ENCODE data around the gene RAB37. TPM values are rescaled to one million over a fixed set of nuclear protein-coding genes. Genes with fewer than 3 reads are reported as not detected.

RAB37 gene
- total RNA-seq, 3 donors from 2014 or later: 0.98 to 2.1 (median 2.0) TPM

GRCh38 chr17:74712756-74713155, 24.3 kb upstream of the RAB37 start, which contains the start of gene CD300LF:
Gene CD300LF, minus strand, starts transcription at chr17:74712923. Its CDS starts 57 bp downstream, at chr17:74712866.
- intact Hi-C loops (cut with DNase I; ENCODE audit: low total_unique reads): no loop called here
- no peak within 1 kb of the TSS for H3K27ac ChIP-seq
- peaks cover 0 to 15% of the 10 kb centered on the region in 2 donors for H3K27me3 ChIP-seq
- TF ChIP-seq POLR2A (IDR thresholded peaks at IDR 0.05): no peak
- TF ChIP-seq POLR2AphosphoS5 (IDR thresholded peaks at IDR 0.05): no peak
- no peak for TF ChIP-seq CTCF (IDR thresholded peaks at IDR 0.05)
- H3K9me3 ChIP-seq: no peaks in the 10 kb centered on the region
- no peaks in the 10 kb centered on the region for H3K36me3 ChIP-seq
- no peak for DNase-seq (ENCODE audit: low spot score in 2 of 2)
- H3K4me3 ChIP-seq: no peak within 1 kb of the TSS
- H3K4me1 ChIP-seq: no peaks in the 10 kb centered on the region

GRCh38 chr17:74713171-74713755, 23.8 kb upstream of the RAB37 start:
- Histone ChIP-seq H3K27ac (no peak overlapping the region), H3K4me1 (no peaks in the 10 kb centered on the region), H3K4me3 (no peak overlapping the region), H3K27me3 (peaks cover 0 to 15% of the 10 kb centered on the region in 2 donors), H3K9me3 (no peaks in the 10 kb centered on the region), H3K36me3 (no peaks in the 10 kb centered on the region)
- no peak for DNase-seq (ENCODE audit: low spot score in 2 of 2)
- intact Hi-C loops (cut with DNase I; ENCODE audit: low total_unique reads): no loop called here
- TF ChIP-seq POLR2A (IDR thresholded peaks at IDR 0.05) (no peak), CTCF (IDR thresholded peaks at IDR 0.05) (no peak), POLR2AphosphoS5 (IDR thresholded peaks at IDR 0.05) (no peak)

- no peak for TF ChIP-seq POLR2A (IDR thresholded peaks at IDR 0.05)
- no peak for TF ChIP-seq CTCF (IDR thresholded peaks at IDR 0.05)
- no peak for TF ChIP-seq POLR2AphosphoS5 (IDR thresholded peaks at IDR 0.05)
- Histone ChIP-seq H3K27ac (no peak overlapping the region), H3K4me1 (no peaks in the 10 kb centered on the region), H3K27me3 (peaks cover 0 to 15% of the 10 kb centered on the region in 2 donors), H3K36me3 (no peaks in the 10 kb centered on the region), H3K4me3 (no peak overlapping the region), H3K9me3 (no peaks in the 10 kb centered on the region)
- intact Hi-C loops (cut with DNase I; ENCODE audit: low total_unique reads): no loop called here
- no peak for DNase-seq (ENCODE audit: low spot score in 2 of 2)
Observed at GRCh38 chr17:74715144-74715543, 21.9 kb upstream of the RAB37 start.

GRCh38 chr17:74720506-74720905, 16.6 kb upstream of the RAB37 start:
- Histone ChIP-seq H3K4me3 (no peak overlapping the region), H3K4me1 (no peaks in the 10 kb centered on the region), H3K27me3 (peaks cover 0 to 6% of the 10 kb centered on the region in 2 donors), H3K9me3 (no peaks in the 10 kb centered on the region), H3K36me3 (no peaks in the 10 kb centered on the region), H3K27ac (no peak overlapping the region)
- intact Hi-C loops (cut with DNase I; ENCODE audit: low total_unique reads): no loop called here
- DNase-seq (ENCODE audit: low spot score in 2 of 2): no peak
- TF ChIP-seq POLR2A (IDR thresholded peaks at IDR 0.05) (no peak), POLR2AphosphoS5 (IDR thresholded peaks at IDR 0.05) (no peak), CTCF (IDR thresholded peaks at IDR 0.05) (no peak)

GRCh38 chr17:74722782-74723181, 14.3 kb upstream of the RAB37 start:
- Histone ChIP-seq H3K4me3 (no peak overlapping the region), H3K27ac (no peak overlapping the region), H3K36me3 (no peaks in the 10 kb centered on the region), H3K9me3 (no peaks in the 10 kb centered on the region), H3K4me1 (no peaks in the 10 kb centered on the region), H3K27me3 (peaks cover 0 to 6% of the 10 kb centered on the region in 2 donors)
- DNase-seq (ENCODE audit: low spot score in 2 of 2): no peak
- TF ChIP-seq POLR2AphosphoS5 (IDR thresholded peaks at IDR 0.05) (no peak), POLR2A (IDR thresholded peaks at IDR 0.05) (no peak), CTCF (IDR thresholded peaks at IDR 0.05) (no peak)
- intact Hi-C loops (cut with DNase I; ENCODE audit: low total_unique reads): no loop called here
